Nephron (organoid): ENCODE results near the gene FHOD3.
"Not testable (repeated sequence)": the region's sequence is repeated elsewhere in the genome, so short reads cannot be mapped to it uniquely, and the experiment has no call there.

Experiments
- H3K27ac Mint-ChIP-seq, 3 experiments: 2 replicates each; pipeline ENCODE4 v1.8.0; 2020; ENCODE audit warnings: mixed read lengths in 3 of 3, mild to moderate bottlenecking in 2 of 3, moderate library complexity in 1 of 3
- H3K27me3 Mint-ChIP-seq: 2 replicates; pipeline ENCODE4 v1.8.0; 2021; ENCODE audit warnings: low read depth, mild to moderate bottlenecking, moderate library complexity, mixed read lengths
- H3K36me3 Mint-ChIP-seq: 2 replicates; pipeline ENCODE4 v1.8.0; 2020; ENCODE audit warnings: low read depth, mixed read lengths
- H3K4me1 Mint-ChIP-seq: 2 replicates; pipeline ENCODE4 v1.8.0; 2020; ENCODE audit warnings: mixed read lengths
- H3K4me3 Mint-ChIP-seq, 3 experiments: 2 replicates each; pipeline ENCODE4 v1.8.0; 2020; ENCODE audit warnings: mild to moderate bottlenecking in 3 of 3, mixed read lengths in 3 of 3, moderate library complexity in 2 of 3
- H3K9me3 Mint-ChIP-seq: 2 replicates; pipeline ENCODE4 v1.8.0; 2020; ENCODE audit warnings: mixed read lengths
- TF ChIP-seq, protein P1 (sequence below), 3 experiments: fragments of 200-600 bp; sonication (generic); IDR thresholded peaks; one replicate each; pipeline ENCODE4 v1.5.0; 2021; ENCODE audit warnings: antibody characterized with exemption in 3 of 3; ENCODE audit not compliant: unreplicated experiment in 3 of 3

Gene FHOD3

DNA sequence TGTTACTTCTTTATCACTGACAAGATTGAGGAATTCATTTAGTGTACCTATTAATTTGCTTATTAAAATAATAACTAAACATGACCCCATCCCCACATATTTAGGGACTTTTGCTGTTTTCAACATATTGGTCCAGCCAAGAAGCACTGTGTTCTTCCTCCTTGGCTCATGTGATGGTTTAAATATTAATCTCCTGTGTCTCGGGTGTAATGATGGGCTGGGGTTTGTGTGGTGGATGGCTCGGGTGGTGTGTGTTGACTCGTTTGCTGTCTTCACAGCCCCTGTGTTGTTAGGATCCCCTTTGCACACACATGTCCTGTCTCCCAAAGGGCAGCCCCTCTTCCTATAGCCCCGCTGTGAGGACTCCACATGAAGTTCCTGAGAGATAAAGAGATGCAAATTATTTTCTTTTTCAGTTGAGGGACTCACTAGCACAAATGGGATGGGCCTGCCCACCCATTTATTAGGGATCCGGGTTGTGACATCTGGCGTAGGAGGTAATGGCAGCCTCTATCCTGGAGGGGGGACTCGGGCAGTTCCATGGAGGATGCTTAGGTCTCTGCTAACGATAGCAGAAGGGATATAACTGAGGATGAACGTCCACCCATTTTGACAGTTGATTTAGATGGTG lies 53.4 kb downstream of the FHOD3 start:
- Mint-ChIP-seq H3K27ac (peak overlapping the region; percentile 59 to 86 (median 81)), H3K9me3 (no peaks in the 10 kb centered on the region), H3K4me3 (peak overlapping the region in 1 of 3 experiments; percentile 25), H3K36me3 (peaks cover 8% of the 10 kb centered on the region), H3K27me3 (peaks cover 6% of the 10 kb centered on the region), H3K4me1 (peaks cover 46% of the 10 kb centered on the region)
- TF ChIP-seq, protein P1, sequence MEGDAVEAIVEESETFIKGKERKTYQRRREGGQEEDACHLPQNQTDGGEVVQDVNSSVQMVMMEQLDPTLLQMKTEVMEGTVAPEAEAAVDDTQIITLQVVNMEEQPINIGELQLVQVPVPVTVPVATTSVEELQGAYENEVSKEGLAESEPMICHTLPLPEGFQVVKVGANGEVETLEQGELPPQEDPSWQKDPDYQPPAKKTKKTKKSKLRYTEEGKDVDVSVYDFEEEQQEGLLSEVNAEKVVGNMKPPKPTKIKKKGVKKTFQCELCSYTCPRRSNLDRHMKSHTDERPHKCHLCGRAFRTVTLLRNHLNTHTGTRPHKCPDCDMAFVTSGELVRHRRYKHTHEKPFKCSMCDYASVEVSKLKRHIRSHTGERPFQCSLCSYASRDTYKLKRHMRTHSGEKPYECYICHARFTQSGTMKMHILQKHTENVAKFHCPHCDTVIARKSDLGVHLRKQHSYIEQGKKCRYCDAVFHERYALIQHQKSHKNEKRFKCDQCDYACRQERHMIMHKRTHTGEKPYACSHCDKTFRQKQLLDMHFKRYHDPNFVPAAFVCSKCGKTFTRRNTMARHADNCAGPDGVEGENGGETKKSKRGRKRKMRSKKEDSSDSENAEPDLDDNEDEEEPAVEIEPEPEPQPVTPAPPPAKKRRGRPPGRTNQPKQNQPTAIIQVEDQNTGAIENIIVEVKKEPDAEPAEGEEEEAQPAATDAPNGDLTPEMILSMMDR (IDR thresholded peaks at IDR 0.05; ENCODE audit: unreplicated experiment in 3 of 3) = no peak

GRCh38 chr18:36352384-36352783 lies 54.9 kb downstream of the FHOD3 start:
- no peaks in the 10 kb centered on the region for H3K27me3 Mint-ChIP-seq
- H3K27ac Mint-ChIP-seq = peak overlapping the region; percentile 58 to 91 (median 81)
- no peaks in the 10 kb centered on the region for H3K9me3 Mint-ChIP-seq
- no peak overlapping the region for H3K4me3 Mint-ChIP-seq
- H3K36me3 Mint-ChIP-seq = peaks cover 4% of the 10 kb centered on the region
- H3K4me1 Mint-ChIP-seq = peaks cover 46% of the 10 kb centered on the region
- TF ChIP-seq, protein P1 (IDR thresholded peaks at IDR 0.05; ENCODE audit: unreplicated experiment in 3 of 3) = no peak

DNA sequence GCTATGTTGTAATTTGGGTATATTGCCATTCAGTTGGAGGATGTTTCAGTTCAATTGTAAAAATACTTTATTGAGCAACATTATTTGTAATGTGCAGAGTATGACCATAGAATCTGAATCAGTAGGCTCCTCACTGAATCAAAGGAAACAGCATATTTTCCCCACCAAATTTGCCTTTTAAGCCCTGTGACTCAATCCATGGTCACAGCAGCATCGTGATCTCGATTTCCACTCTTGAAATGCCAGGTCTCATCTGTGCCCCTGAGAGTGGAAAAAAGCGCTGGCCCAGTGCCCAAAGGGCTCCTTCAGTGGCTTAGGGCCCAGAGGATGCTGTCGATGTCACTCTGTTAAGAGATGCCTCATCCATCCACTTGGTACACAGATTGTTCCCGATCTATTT lies 57.5 kb downstream of the FHOD3 start:
- Mint-ChIP-seq H3K36me3 (peaks cover 10% of the 10 kb centered on the region), H3K9me3 (no peaks in the 10 kb centered on the region), H3K27me3 (no peaks in the 10 kb centered on the region), H3K4me3 (no peak overlapping the region), H3K4me1 (peaks cover 24% of the 10 kb centered on the region), H3K27ac (no peak overlapping the region)
- TF ChIP-seq, protein P1 (IDR thresholded peaks at IDR 0.05; ENCODE audit: unreplicated experiment in 3 of 3) = no peak

DNA sequence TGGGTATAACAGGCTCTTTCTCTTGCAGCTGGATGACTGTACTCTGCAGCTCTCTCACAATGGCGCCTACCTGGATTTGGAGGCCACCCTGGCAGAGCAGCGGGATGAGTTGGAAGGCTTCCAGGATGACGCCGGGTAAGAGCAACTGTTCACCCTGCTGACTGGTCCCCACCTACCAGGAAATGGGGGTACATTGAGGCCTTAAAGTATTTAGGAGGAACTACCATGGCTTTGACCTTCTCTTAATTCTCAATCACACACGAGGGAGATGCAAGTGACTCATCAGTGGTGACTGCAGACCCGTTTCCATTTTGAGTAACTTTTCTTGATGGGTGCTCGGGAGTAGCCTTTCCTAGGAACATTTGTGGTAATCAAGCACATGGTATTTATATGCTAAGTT lies 58.0 kb downstream of the FHOD3 start:
- H3K4me3 Mint-ChIP-seq = no peak overlapping the region
- no peaks in the 10 kb centered on the region for H3K9me3 Mint-ChIP-seq
- peaks cover 10% of the 10 kb centered on the region for H3K36me3 Mint-ChIP-seq
- TF ChIP-seq, protein P1 (IDR thresholded peaks at IDR 0.05; ENCODE audit: unreplicated experiment in 3 of 3) = no peak
- no peak overlapping the region for H3K27ac Mint-ChIP-seq
- peaks cover 19% of the 10 kb centered on the region for H3K4me1 Mint-ChIP-seq
- no peaks in the 10 kb centered on the region for H3K27me3 Mint-ChIP-seq

DNA sequence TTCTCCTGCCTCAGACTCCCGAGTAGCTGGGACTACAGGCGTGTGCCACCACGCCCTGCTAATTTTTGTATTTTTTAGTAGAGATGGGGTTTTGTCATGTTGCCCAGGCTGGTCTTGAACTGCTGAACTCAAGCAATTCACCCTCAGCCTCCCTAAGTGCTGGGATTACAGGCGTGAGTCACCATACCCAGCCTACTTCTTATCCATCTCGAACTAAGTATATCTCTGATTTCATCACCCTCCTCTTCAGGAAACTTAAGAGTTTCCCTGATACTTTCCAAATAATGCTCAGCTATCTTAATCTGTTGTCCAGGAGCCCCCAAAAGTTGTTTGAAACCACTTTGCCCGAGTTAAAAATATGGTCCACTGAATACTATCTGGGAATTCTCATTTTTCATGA lies 59.2 kb downstream of the FHOD3 start:
- not testable (repeated sequence) for H3K27me3 Mint-ChIP-seq, H3K4me3 Mint-ChIP-seq, H3K9me3 Mint-ChIP-seq, H3K4me1 Mint-ChIP-seq
- Mint-ChIP-seq H3K36me3 (peaks cover 14% of the 10 kb centered on the region), H3K27ac (peak overlapping the region in 1 of 3 experiments; percentile 57)

DNA sequence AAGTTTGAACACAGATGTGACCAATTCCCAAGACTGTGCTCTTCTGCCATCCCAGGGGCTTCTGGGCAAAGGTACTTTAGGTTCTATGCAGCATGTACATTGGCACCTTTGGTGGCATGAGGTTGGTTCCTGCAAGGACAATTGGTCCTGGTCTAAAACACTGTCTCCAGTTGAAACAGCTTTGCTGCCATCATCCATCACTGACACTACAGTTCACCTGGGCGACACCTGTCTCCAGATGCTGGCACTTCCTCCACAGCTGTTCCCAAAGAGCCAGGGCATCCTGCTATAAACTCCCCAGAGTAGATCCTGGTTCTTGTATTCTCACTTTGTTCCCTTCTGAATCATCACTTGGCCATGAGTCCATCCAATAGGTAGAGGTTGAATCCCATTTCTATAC lies 60.6 kb downstream of the FHOD3 start:
- H3K27me3 Mint-ChIP-seq = no peaks in the 10 kb centered on the region
- H3K4me3 Mint-ChIP-seq = no peak overlapping the region
- TF ChIP-seq, protein P1 (IDR thresholded peaks at IDR 0.05; ENCODE audit: unreplicated experiment in 3 of 3) = no peak
- peaks cover 6% of the 10 kb centered on the region for H3K9me3 Mint-ChIP-seq
- peak overlapping the region in 2 of 3 experiments; percentile 22 to 57 for H3K27ac Mint-ChIP-seq
- no peaks in the 10 kb centered on the region for H3K4me1 Mint-ChIP-seq
- peaks cover 27% of the 10 kb centered on the region for H3K36me3 Mint-ChIP-seq
